GM19193 (cell line): ENCODE data around the gene CPSF7.
A peak's percentile ranks its signal among the peaks of the same experiment; 100 is the strongest.

Experiments
- POLR2A ChIP-seq: IDR thresholded peaks from 4 replicates; pipeline ENCODE4 v1.6.1; 2011; ENCODE audit not compliant: insufficient read depth, insufficient read length; ENCODE audit errors: extremely low read depth

The CPSF7 gene, protein sequence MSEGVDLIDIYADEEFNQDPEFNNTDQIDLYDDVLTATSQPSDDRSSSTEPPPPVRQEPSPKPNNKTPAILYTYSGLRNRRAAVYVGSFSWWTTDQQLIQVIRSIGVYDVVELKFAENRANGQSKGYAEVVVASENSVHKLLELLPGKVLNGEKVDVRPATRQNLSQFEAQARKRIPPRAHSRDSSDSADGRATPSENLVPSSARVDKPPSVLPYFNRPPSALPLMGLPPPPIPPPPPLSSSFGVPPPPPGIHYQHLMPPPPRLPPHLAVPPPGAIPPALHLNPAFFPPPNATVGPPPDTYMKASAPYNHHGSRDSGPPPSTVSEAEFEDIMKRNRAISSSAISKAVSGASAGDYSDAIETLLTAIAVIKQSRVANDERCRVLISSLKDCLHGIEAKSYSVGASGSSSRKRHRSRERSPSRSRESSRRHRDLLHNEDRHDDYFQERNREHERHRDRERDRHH

GRCh38 chr11:61429691-61430582 is at the start of gene CPSF7, which contains the start of gene SDHAF2:
Gene CPSF7, minus strand, starts transcription at chr11:61429975. Its CDS starts 740 bp downstream, at chr11:61429235.
Gene SDHAF2, plus strand, starts transcription at chr11:61430124. Its CDS starts 23 bp downstream, at chr11:61430147.
- TF ChIP-seq POLR2A, result peak; percentile 94

DNA sequence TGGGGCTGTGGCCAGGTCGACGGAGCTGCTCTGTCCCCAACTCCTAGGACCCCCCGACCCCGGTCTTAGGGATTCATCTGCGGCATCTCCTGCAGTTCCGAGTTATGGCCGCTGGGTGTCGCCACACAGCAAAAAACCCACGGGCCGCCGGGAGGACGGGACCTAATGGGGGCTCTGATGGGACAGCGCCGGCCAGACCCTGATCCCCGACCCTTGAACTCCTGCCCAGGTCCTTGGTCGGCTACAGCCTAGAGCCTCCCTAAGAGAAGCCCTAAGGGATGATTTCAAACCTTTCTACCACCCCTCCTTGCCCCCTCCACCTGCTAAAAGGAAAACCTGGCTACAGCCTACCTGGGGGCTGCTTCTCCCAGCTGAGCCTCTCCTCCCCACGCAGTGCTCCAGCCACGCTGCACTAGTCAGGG is 48.0 kb upstream of the CPSF7 start:
- TF ChIP-seq POLR2A, result no peak

DNA sequence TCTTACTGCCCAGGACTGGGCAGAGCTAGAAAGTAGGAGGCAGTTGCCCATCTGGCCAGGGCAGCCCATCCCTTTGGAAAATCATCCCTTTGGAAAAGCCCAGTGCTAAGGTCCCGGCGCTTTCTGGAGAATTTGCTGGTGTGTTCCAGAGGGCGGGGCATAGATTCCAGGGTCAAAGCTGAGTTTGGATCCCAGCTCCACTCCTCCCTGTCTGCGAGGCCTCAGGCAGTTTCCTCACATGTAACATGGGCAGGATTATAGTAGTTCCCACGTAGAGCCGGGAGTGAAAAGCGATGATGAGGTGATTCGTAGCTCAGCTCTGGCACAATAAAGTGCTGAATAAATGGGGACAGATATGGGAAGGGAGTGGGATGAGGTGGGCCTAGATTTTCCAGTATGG is 47.4 kb upstream of the CPSF7 start:
- TF ChIP-seq POLR2A, result no peak

DNA sequence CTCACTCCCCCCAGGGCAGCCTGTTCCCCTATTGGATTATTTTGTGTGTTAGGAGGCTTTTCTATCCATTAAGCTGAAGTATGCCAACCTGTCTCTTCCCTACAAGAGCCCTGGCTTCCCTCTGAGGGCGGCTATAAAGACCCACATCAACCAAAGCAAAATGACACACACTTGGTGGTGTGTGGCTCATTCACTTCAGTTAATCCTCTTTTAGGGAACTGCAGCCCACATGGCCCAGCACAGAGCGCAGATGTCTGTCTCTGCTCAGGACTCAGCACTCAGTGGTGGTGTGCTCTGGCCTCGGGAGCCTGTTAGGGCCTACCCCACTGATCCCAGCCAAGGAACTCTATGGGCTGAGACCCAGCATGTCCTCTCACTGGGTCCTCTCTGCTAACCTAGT is 46.6 kb upstream of the CPSF7 start:
- TF ChIP-seq POLR2A, result no peak

GRCh38 chr11:61475433-61475832 is 45.7 kb upstream of the CPSF7 start:
- TF ChIP-seq POLR2A, result no peak

DNA sequence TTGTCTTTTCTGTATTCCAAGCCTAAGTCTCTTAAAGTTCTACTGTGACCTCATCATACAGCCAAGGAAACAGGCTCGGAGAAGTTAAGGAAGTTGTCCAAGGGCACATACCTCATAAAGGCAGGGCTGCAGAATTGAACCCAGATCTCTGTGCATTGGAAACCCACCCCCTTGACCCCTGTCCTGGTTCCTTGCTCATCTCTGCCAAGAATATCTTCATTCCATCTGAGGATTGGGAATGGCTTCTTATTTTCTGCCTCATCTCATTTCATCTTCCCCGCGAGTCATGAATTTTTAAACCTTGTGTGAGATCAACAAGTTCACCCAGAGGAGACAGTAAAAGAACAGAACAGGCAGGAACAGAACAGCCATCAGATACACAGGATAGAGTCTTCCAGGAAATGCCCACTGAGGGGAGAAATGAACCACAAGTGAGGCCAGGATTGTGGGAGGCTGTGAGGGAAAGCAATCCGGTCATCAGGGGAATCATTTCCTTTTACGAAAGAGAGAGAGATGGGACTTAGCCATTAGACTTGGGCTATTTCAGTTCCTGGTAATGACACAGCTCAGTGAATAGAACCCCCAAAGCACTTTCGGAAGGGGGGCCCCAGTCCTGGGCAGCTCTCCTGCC is 44.4 kb upstream of the CPSF7 start:
- TF ChIP-seq POLR2A, result no peak

DNA sequence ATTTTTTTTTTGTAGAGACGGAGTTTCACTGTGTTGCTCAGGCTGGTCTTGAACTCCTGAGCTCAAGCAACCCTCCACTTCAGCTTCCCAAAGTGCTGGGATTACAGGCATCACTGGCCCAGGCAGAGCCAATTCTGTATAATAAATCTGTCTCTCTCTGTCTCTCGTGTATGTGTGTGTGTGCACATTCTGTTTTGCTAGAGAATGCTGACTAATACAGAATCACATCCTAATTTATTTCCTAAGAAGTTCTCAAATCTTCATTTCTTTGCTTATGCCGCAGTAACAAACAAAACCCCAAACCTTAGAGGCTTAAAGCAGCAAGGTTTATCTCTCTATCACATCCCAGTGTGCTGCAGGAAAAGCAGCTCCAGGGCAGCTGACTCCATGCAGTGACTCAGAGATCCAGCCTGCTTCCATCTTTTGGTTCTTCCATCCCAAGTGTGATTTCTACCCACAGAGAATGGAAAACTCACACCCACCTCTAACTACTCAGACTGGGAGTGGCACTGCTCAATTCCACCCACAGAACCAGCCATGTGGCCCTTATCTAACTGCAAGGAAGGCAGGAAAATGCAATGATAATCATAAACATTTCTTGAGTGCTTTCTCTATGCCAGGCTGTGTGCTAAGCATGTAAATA is 43.7 kb upstream of the CPSF7 start:
- TF ChIP-seq POLR2A, result no peak

DNA sequence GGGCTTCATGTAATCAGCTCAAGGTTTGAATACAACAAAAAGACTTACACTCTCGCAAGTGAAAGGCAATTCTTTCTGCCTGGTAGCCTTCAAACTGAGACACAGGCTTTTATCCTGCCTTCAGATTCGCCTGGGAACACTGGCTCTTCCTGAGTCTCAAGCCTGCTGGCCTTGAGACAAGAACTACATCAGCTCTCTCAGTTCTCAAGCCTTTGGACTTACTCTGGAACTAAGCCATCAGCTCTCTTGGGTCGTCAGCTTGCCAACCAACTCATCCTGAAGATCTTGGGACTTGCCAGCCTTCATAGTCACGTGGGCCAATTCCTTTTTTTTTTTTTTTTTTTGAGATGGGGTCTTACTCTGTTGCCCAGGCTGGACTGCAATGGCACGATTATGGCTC is 43.1 kb upstream of the CPSF7 start:
- TF ChIP-seq POLR2A, result no peak

DNA sequence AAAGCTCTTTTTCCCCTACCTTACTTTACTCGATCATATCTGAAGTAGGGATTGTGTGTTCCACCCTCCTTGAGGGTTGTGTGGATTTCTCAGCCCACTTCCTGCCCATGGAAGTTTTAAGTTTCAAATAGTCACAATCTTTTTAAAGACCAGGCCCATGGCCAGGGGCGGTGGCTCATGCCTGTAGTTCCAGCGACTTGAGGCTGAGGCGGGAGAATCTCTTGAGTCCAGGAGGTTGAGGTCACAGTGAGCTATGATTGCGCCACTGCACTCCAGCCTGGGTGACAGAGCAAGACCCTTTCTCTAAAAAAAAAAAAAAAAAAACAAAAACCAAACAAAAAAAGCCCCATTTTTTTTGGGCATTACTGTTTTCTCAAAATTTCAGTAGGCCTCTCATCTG is 42.5 kb upstream of the CPSF7 start:
- TF ChIP-seq POLR2A, result no peak

DNA sequence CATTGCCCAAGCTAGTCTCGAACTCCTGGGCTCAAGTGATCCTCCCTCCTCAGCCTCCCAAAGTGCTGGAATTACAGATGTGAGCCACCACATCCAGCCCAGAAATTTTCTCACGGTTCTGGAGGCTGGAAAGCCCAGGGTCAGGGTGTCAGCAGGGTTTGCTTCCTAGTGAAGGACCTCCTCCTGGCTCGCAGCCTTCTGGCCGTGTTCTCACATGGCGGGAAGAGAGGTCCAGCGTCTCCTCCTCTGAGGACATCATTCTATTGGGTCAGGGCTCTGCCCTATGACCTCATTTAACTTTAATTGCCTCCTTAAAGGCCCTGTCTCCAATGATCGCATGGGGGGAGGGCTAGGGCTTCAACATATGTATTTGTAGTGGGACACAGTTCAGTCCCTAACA is 38.2 kb upstream of the CPSF7 start:
- TF ChIP-seq POLR2A, result no peak

DNA sequence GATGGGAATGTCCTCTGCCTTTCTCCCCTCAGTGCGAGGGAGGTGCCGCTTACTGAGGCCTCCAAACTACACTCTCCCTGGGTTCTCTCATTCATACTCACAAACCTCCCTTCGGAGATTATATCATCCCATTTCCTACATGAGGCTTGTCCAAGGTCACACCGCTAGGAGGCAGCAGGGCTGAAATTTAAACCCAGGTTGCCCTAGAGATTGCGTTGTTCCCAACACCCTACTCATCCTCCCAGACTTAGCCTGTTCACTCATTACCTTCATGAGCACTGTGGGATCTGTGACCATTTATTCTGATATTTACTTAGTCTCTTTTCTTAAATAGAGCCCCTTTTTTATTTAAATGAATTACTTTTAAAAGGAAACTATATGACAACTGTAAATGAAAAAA is 31.2 kb upstream of the CPSF7 start:
- no peak for TF ChIP-seq POLR2A

- no peak for TF ChIP-seq POLR2A
Observed at GRCh38 chr11:61460474-61460881, 30.7 kb upstream of the CPSF7 start.

- no peak for TF ChIP-seq POLR2A
Observed at GRCh38 chr11:61454520-61454919, 24.7 kb upstream of the CPSF7 start.

- no peak for TF ChIP-seq POLR2A
Observed at GRCh38 chr11:61453695-61454094, 23.9 kb upstream of the CPSF7 start.
